LNCAP (cell line): ENCODE data around the gene SLC9A9.

Experiments
- CTCF ChIP-seq: fragments of 450-650 bp; IDR thresholded peaks from 2 replicates; pipeline ENCODE4 v1.5.1; 2017; ENCODE audit warnings: mild to moderate bottlenecking

SLC9A9 gene

GRCh38 chr3:143827425-143827824 lies 20.8 kb downstream of the SLC9A9 start:
- no peak for TF ChIP-seq CTCF

GRCh38 chr3:143826296-143826695 lies 22.0 kb downstream of the SLC9A9 start:
- TF ChIP-seq CTCF: no peak

GRCh38 chr3:143825513-143825912 lies 22.8 kb downstream of the SLC9A9 start:
- TF ChIP-seq CTCF: no peak

- no peak for TF ChIP-seq CTCF
These were observed 23.4 kb downstream of the SLC9A9 start for GRCh38 chr3:143824735-143825385.

- no peak for TF ChIP-seq CTCF
These were observed 25.5 kb downstream of the SLC9A9 start for GRCh38 chr3:143822798-143823197.

GRCh38 chr3:143822374-143822773 lies 25.9 kb downstream of the SLC9A9 start:
- no peak for TF ChIP-seq CTCF

- TF ChIP-seq CTCF: no peak
These were observed 26.4 kb downstream of the SLC9A9 start for GRCh38 chr3:143821862-143822261.
